Activated T-helper 2 cell treated with anti-CD3 and anti-CD28 coated beads, Interferon-gamma antibody, Interleukin-2, Interleukin-4, amounts not matched to agents 10 μg/mL and 5 μg/mL and 100 μg/mL, durations not matched to agents 14 hours and 24 hours and 36 hours (primary cell): ENCODE measurements around the gene UBE2I. TPM values are rescaled to one million over a fixed set of nuclear protein-coding genes. Genes with fewer than 3 reads are reported as not detected.
"Not testable (repeated sequence)": the region's sequence is repeated elsewhere in the genome, so short reads cannot be mapped to it uniquely, and the experiment has no call there.

Experiments
- DNase-seq: peaks from one replicate; pipeline ENCODE4 v3.0.0; 2021; ENCODE audit warnings: low spot score
- H3K27ac Mint-ChIP-seq: one replicate; pipeline ENCODE4 v1.8.0; 2021; ENCODE audit warnings: mixed read lengths
- H3K27me3 Mint-ChIP-seq: one replicate; pipeline ENCODE4 v1.8.0; 2021; ENCODE audit warnings: low read depth, mixed read lengths
- H3K36me3 Mint-ChIP-seq: one replicate; pipeline ENCODE4 v1.8.0; 2021; ENCODE audit warnings: low read depth, mixed read lengths
- H3K4me1 Mint-ChIP-seq: one replicate; pipeline ENCODE4 v1.8.0; 2021; ENCODE audit warnings: low read depth, mixed read lengths
- H3K4me3 Mint-ChIP-seq: one replicate; pipeline ENCODE4 v1.8.0; 2021; ENCODE audit warnings: low read depth, mild to moderate bottlenecking, moderate library complexity, mixed read lengths
- H3K9me3 Mint-ChIP-seq: one replicate; pipeline ENCODE4 v1.8.0; 2021; ENCODE audit warnings: mixed read lengths
- intact Hi-C: fragments of 100-400 bp; cut with micrococcal nuclease; formaldehyde crosslinking; loops from one replicate; pipeline ENCODE4 v1.15.1; 2023
- total RNA-seq: library from RNA; stranded (reverse); gene quantifications from 2 replicates; pipeline ENCODE4 v1.2.3, GENCODE V29; 2022

The UBE2I gene
- total RNA-seq, 1 donor from 2014 or later: 265 TPM

- Mint-ChIP-seq H3K27me3 (no peaks in the 10 kb centered on the region), H3K4me3 (no peak overlapping the region), H3K27ac (no peak overlapping the region), H3K9me3 (no peaks in the 10 kb centered on the region), H3K4me1 (no peaks in the 10 kb centered on the region), H3K36me3 (no peaks in the 10 kb centered on the region)
- DNase-seq: no peak
- intact Hi-C loops: no loop called here
These were observed 38.1 kb upstream of the UBE2I start for GRCh38 chr16:1271380-1271723.

GRCh38 chr16:1271724-1272413, 37.6 kb upstream of the UBE2I start:
- not testable (repeated sequence) for H3K9me3 Mint-ChIP-seq

GRCh38 chr16:1272453-1273198, 36.8 kb upstream of the UBE2I start:
- DNase-seq: no peak

More at GRCh38 chr16:1271724-1272413, 37.6 kb upstream of the UBE2I start:
- H3K27me3 Mint-ChIP-seq, H3K36me3 Mint-ChIP-seq, intact Hi-C loops, H3K27ac Mint-ChIP-seq, DNase-seq, H3K4me3 Mint-ChIP-seq, H3K4me1 Mint-ChIP-seq: not testable (repeated sequence)

GRCh38 chr16:1273816-1274215, 35.6 kb upstream of the UBE2I start:
- no peak overlapping the region for H3K27ac Mint-ChIP-seq
- intact Hi-C loops: no loop called here
- H3K4me1 Mint-ChIP-seq: no peaks in the 10 kb centered on the region
- H3K27me3 Mint-ChIP-seq: no peaks in the 10 kb centered on the region
- H3K9me3 Mint-ChIP-seq: no peaks in the 10 kb centered on the region
- no peak overlapping the region for H3K4me3 Mint-ChIP-seq
- no peaks in the 10 kb centered on the region for H3K36me3 Mint-ChIP-seq
- DNase-seq: no peak

More at GRCh38 chr16:1272453-1273198, 36.8 kb upstream of the UBE2I start:
- Mint-ChIP-seq H3K4me3 (no peak overlapping the region), H3K4me1 (no peaks in the 10 kb centered on the region), H3K36me3 (no peaks in the 10 kb centered on the region), H3K27ac (no peak overlapping the region), H3K27me3 (no peaks in the 10 kb centered on the region), H3K9me3 (no peaks in the 10 kb centered on the region)
- intact Hi-C loops: no loop called here

GRCh38 chr16:1274767-1275166, 34.7 kb upstream of the UBE2I start:
- H3K4me3 Mint-ChIP-seq: no peak overlapping the region
- H3K9me3 Mint-ChIP-seq: no peaks in the 10 kb centered on the region
- H3K36me3 Mint-ChIP-seq: no peaks in the 10 kb centered on the region
- H3K4me1 Mint-ChIP-seq: no peaks in the 10 kb centered on the region
- intact Hi-C loops: no loop called here
- no peak overlapping the region for H3K27ac Mint-ChIP-seq
- DNase-seq: no peak
- H3K27me3 Mint-ChIP-seq: no peaks in the 10 kb centered on the region

GRCh38 chr16:1275791-1276579, 33.5 kb upstream of the UBE2I start:
- intact Hi-C loops: no loop called here

GRCh38 chr16:1276580-1276878, 32.9 kb upstream of the UBE2I start:
- intact Hi-C loops: no loop called here

More at GRCh38 chr16:1275791-1276579, 33.5 kb upstream of the UBE2I start:
- H3K27ac Mint-ChIP-seq: no peak overlapping the region
- DNase-seq: no peak
- no peaks in the 10 kb centered on the region for H3K9me3 Mint-ChIP-seq
- no peaks in the 10 kb centered on the region for H3K27me3 Mint-ChIP-seq
- no peak overlapping the region for H3K4me3 Mint-ChIP-seq
- no peaks in the 10 kb centered on the region for H3K36me3 Mint-ChIP-seq
- no peaks in the 10 kb centered on the region for H3K4me1 Mint-ChIP-seq

GRCh38 chr16:1277151-1277598, 32.3 kb upstream of the UBE2I start:
- no peak overlapping the region for H3K4me3 Mint-ChIP-seq
- H3K36me3 Mint-ChIP-seq: no peaks in the 10 kb centered on the region
- no peak overlapping the region for H3K27ac Mint-ChIP-seq
- H3K9me3 Mint-ChIP-seq: no peaks in the 10 kb centered on the region
- H3K27me3 Mint-ChIP-seq: no peaks in the 10 kb centered on the region
- intact Hi-C loops: no loop called here
- DNase-seq: no peak
- H3K4me1 Mint-ChIP-seq: no peaks in the 10 kb centered on the region

More at GRCh38 chr16:1276580-1276878, 32.9 kb upstream of the UBE2I start:
- Mint-ChIP-seq H3K4me3 (no peak overlapping the region), H3K27me3 (no peaks in the 10 kb centered on the region), H3K27ac (no peak overlapping the region), H3K4me1 (no peaks in the 10 kb centered on the region), H3K9me3 (no peaks in the 10 kb centered on the region), H3K36me3 (no peaks in the 10 kb centered on the region)
- no peak for DNase-seq

- no peak for DNase-seq
- Mint-ChIP-seq H3K9me3 (no peaks in the 10 kb centered on the region), H3K4me3 (no peak overlapping the region), H3K27ac (no peak overlapping the region), H3K27me3 (no peaks in the 10 kb centered on the region), H3K4me1 (no peaks in the 10 kb centered on the region), H3K36me3 (no peaks in the 10 kb centered on the region)
- intact Hi-C loops: no loop called here
These were observed 31.7 kb upstream of the UBE2I start for GRCh38 chr16:1277617-1278282.

GRCh38 chr16:1278477-1278876, 31.0 kb upstream of the UBE2I start:
- Mint-ChIP-seq H3K36me3 (no peaks in the 10 kb centered on the region), H3K27ac (no peak overlapping the region), H3K27me3 (no peaks in the 10 kb centered on the region), H3K4me1 (no peaks in the 10 kb centered on the region), H3K9me3 (no peaks in the 10 kb centered on the region), H3K4me3 (no peak overlapping the region)
- DNase-seq: no peak
- intact Hi-C loops: no loop called here

- no peaks in the 10 kb centered on the region for H3K36me3 Mint-ChIP-seq
- H3K27me3 Mint-ChIP-seq: no peaks in the 10 kb centered on the region
These were observed 30.1 kb upstream of the UBE2I start for GRCh38 chr16:1279081-1279944.

More at GRCh38 chr16:1279081-1279944, 30.1 kb upstream of the UBE2I start:
- H3K27ac Mint-ChIP-seq: no peak overlapping the region
- H3K9me3 Mint-ChIP-seq: no peaks in the 10 kb centered on the region
- no peak overlapping the region for H3K4me3 Mint-ChIP-seq
- H3K4me1 Mint-ChIP-seq: no peaks in the 10 kb centered on the region
- DNase-seq: no peak
- intact Hi-C loops: no loop called here
